IMR-90 (cell line): ENCODE measurements around the gene COL18A1. TPM values are rescaled to one million over a fixed set of nuclear protein-coding genes. Genes with fewer than 3 reads are reported as not detected.

Source experiments
- ATAC-seq: fragments of 200-7000 bp; cut with Tn5 transposase; 2 replicates; pipeline ENCODE4 v1.9.1; 2020; ENCODE audit warnings: low read depth, mild to moderate bottlenecking, moderate library complexity
- BruUV-seq: library from RNA; stranded (reverse); fragments of 400-500 nt; replicated peaks from 2 replicates; lab custom pipeline; 2021; lab: Mats Ljungman, UMichigan
- CTCF ChIA-PET: fragments of 300-600 bp; formaldehyde crosslinking; extraction: SDS; loops from one replicate; lab custom pipeline; 2021; ENCODE audit warnings: antibody characterized with exemption; lab: Yijun Ruan, JAX
- POLR2A ChIA-PET: fragments of 300-600 bp; sonication (Branson Sonifier 250); formaldehyde crosslinking; loops from one replicate; lab custom pipeline; 2022; ENCODE audit warnings: antibody characterized with exemption; ENCODE audit not compliant: unreplicated experiment; lab: Charles Lee
- DNase-seq: peaks from one replicate; pipeline ENCODE4 v3.0.0; 2013
- H2AFZ ChIP-seq: replicated peaks from 2 replicates; pipeline ENCODE3; 2013; ENCODE audit warnings: low read length, mild to moderate bottlenecking; ENCODE audit not compliant: poor library complexity
- H2AK5ac ChIP-seq: 2 replicates; pipeline ENCODE4 v1.6.1; 2013; ENCODE audit warnings: low read depth, low read length, inconsistent platforms
- H2AK9ac ChIP-seq: replicated peaks from 2 replicates; pipeline ENCODE3; 2013; ENCODE audit warnings: mild to moderate bottlenecking, low read depth, low read length, moderate library complexity; ENCODE audit not compliant: poor library complexity
- H2BK120ac ChIP-seq: 2 replicates; pipeline ENCODE4 v1.6.1; 2013; ENCODE audit warnings: low read depth, low read length, inconsistent platforms
- H2BK15ac ChIP-seq: 3 replicates; pipeline ENCODE4 v1.6.1; 2013; ENCODE audit warnings: low read depth, low read length, inconsistent platforms
- H2BK20ac ChIP-seq: 2 replicates; pipeline ENCODE4 v1.6.1; 2013; ENCODE audit warnings: low read depth, mild to moderate bottlenecking, inconsistent platforms, low read length, moderate library complexity
- H2BK5ac ChIP-seq: 2 replicates; pipeline ENCODE4 v1.6.1; 2013; ENCODE audit warnings: mild to moderate bottlenecking, low read depth, low read length, inconsistent platforms; ENCODE audit not compliant: poor library complexity, severe bottlenecking
- H3K14ac ChIP-seq: replicated peaks from 2 replicates; pipeline ENCODE4 v1.6.1; 2013; ENCODE audit warnings: low read depth, low read length, inconsistent platforms
- H3K18ac ChIP-seq: 2 replicates; pipeline ENCODE4 v1.6.1; 2013; ENCODE audit warnings: low read depth, low read length, control low read depth
- H3K23ac ChIP-seq: 2 replicates; pipeline ENCODE4 v1.6.1; 2013; ENCODE audit warnings: low read depth, low read length, inconsistent platforms
- H3K27ac ChIP-seq: 2 replicates; pipeline ENCODE4 v1.5.1; 2013; ENCODE audit warnings: mild to moderate bottlenecking, control low read depth, low read length; ENCODE audit not compliant: insufficient read depth
- H3K27me3 ChIP-seq: 2 replicates; pipeline ENCODE4 v1.6.1; 2013; ENCODE audit warnings: low read length; ENCODE audit not compliant: control insufficient read depth, insufficient read depth
- H3K36me3 ChIP-seq: 2 replicates; pipeline ENCODE4 v1.6.1; 2013; ENCODE audit warnings: low read length, mixed read lengths; ENCODE audit not compliant: control insufficient read depth, insufficient read depth
- H3K4ac ChIP-seq: 2 replicates; pipeline ENCODE4 v1.6.1; 2013; ENCODE audit warnings: low read depth, low read length, inconsistent platforms
- H3K4me1 ChIP-seq: 2 replicates; pipeline ENCODE4 v1.6.1; 2013; ENCODE audit warnings: low read length, mixed read lengths; ENCODE audit not compliant: control insufficient read depth, insufficient read depth
- H3K4me2 ChIP-seq: 2 replicates; pipeline ENCODE4 v1.6.1; 2013; ENCODE audit warnings: low read depth, mild to moderate bottlenecking, control low read depth, low read length, moderate library complexity
- H3K4me3 ChIP-seq: 2 replicates; pipeline ENCODE4 v1.5.1; 2013; ENCODE audit warnings: low read depth, mild to moderate bottlenecking, control low read depth, low read length, moderate library complexity; ENCODE audit not compliant: insufficient read depth
- H3K56ac ChIP-seq: 2 replicates; pipeline ENCODE4 v1.6.1; 2013; ENCODE audit warnings: low read length, inconsistent platforms; ENCODE audit not compliant: insufficient read depth; ENCODE audit errors: extremely low read depth
- H3K79me1 ChIP-seq, 2 experiments: 2 replicates each; pipeline ENCODE4 v1.6.1; 2013; ENCODE audit warnings: low read length in 2 of 2, inconsistent platforms in 1 of 2, low read depth in 1 of 2
- H3K9ac ChIP-seq: 2 replicates; pipeline ENCODE4 v1.6.1; 2013; ENCODE audit warnings: low read depth, low read length, control low read depth
- H3K9me1 ChIP-seq: 2 replicates; pipeline ENCODE4 v1.6.1; 2013; ENCODE audit warnings: low read length, inconsistent platforms; ENCODE audit not compliant: insufficient read depth
- H3K9me3 ChIP-seq: 2 replicates; pipeline ENCODE4 v1.6.1; 2013; ENCODE audit warnings: low read length; ENCODE audit not compliant: control insufficient read depth, insufficient read depth
- H4K20me1 ChIP-seq: 2 replicates; pipeline ENCODE4 v1.6.1; 2013; ENCODE audit warnings: low read length, inconsistent platforms; ENCODE audit not compliant: insufficient read depth
- H4K5ac ChIP-seq: 2 replicates; pipeline ENCODE4 v1.6.1; 2013; ENCODE audit warnings: mild to moderate bottlenecking, low read depth, low read length, control low read depth
- H4K8ac ChIP-seq, 2 experiments: 2 replicates each; pipeline ENCODE4 v1.6.1; 2013; ENCODE audit warnings: low read depth in 2 of 2, low read length in 2 of 2, control low read depth in 1 of 2, inconsistent platforms in 1 of 2
- H4K91ac ChIP-seq: 2 replicates; pipeline ENCODE4 v1.6.1; 2013; ENCODE audit warnings: low read depth, low read length, inconsistent platforms; ENCODE audit not compliant: insufficient read depth
- CTCF ChIP-seq: conservative IDR thresholded peaks from 2 replicates; pipeline ENCODE4 v1.5.1; 2012; ENCODE audit warnings: mild to moderate bottlenecking, low read depth, low read length, improper control_type of control experiment
- ELK1 ChIP-seq: fragments of 150-350 bp; IDR thresholded peaks from 2 replicates; pipeline ENCODE4 v1.6.1; 2016; ENCODE audit warnings: low read depth, mild to moderate bottlenecking, low read length, moderate library complexity, borderline replicate concordance
- MAFK ChIP-seq: IDR thresholded peaks from 2 replicates; pipeline ENCODE4 v1.6.1; 2012; ENCODE audit warnings: low read depth, low read length, improper control_type of control experiment
- MAZ ChIP-seq: IDR thresholded peaks from 2 replicates; pipeline ENCODE4 v1.6.1; 2012; ENCODE audit warnings: low read depth, mild to moderate bottlenecking, low read length, improper control_type of control experiment, moderate library complexity, borderline replicate concordance
- NFE2L2 ChIP-seq: fragments of 150-350 bp; IDR thresholded peaks from 2 replicates; pipeline ENCODE4 v1.6.1; 2016; ENCODE audit warnings: low read depth, mild to moderate bottlenecking, low read length
- POLR2A ChIP-seq: IDR thresholded peaks from 2 replicates; pipeline ENCODE4 v1.6.1; 2012; ENCODE audit warnings: mild to moderate bottlenecking, low read depth, low read length
- USF2 ChIP-seq: fragments of 150-350 bp; IDR thresholded peaks from 2 replicates; pipeline ENCODE4 v1.6.1; 2017; ENCODE audit warnings: mild to moderate bottlenecking, antibody characterized with exemption, low read length, low read depth
- WGBS, 2 experiments: methylation state at CpG; one replicate each; pipeline versions ENCODE4 v1.1.5 to v1.1.7; 2013; ENCODE audit warnings: missing lambda C conversion rate in 2 of 2; ENCODE audit not compliant: insufficient read length in 1 of 2; ENCODE audit errors: extremely low coverage in 2 of 2; 5-methylcytosine and 5-hydroxymethylcytosine counted together
- dilution Hi-C: fragments of 300-500 bp; cut with HindIII; formaldehyde crosslinking; loops from one replicate; pipeline ENCODE4 v1.14.3; 2018; ENCODE audit warnings: low sequenced_read_pairs; ENCODE audit not compliant: unreplicated experiment
- in situ Hi-C: fragments of 300-500 bp; cut with MboI; formaldehyde crosslinking; loops from 3 replicates; pipeline ENCODE4 v1.14.3; 2019; ENCODE audit warnings: low sequenced_read_pairs, inconsistent platforms, mixed read lengths
- intact Hi-C: fragments of 100-400 bp; cut with micrococcal nuclease; formaldehyde crosslinking; loops from 2 replicates; pipeline ENCODE4 v1.10.0; 2022
- polyA plus RNA-seq, 3 experiments: library from polyadenylated mRNA; depleted of rRNA; stranded (reverse); fragments of >200 nt; gene quantifications; 2 replicates each; pipeline ENCODE4 v1.2.3, GENCODE V29; 2012; ENCODE audit warnings: low replicate concordance in 1 of 3
- total RNA-seq: library from RNA; depleted of rRNA; stranded (reverse); fragments of >200 nt; gene quantifications from 2 replicates; pipeline ENCODE4 v1.2.3, GENCODE V29; 2012

COL18A1 gene
- total and polyA plus RNA-seq, 2 of the 4 experiments (the other 2 are of a cell fraction) = 4.3 to 46.7 TPM

- no peak for TF ChIP-seq MAZ
Observed at GRCh38 chr21:45562402-45562801, 157.4 kb downstream of the COL18A1 start (continued).

- ATAC-seq = peak; percentile 74
- intact Hi-C loops = no loop called here
- H4K5ac ChIP-seq = peak overlapping the region; percentile 58
- 0 out of 2 replicates have a peak overlapping the region, but pooled peaks have one; percentile 53 for H2BK20ac ChIP-seq
- H3K9ac ChIP-seq = no peak overlapping the region
- peak overlapping the region; percentile 31; the same call in 1 of the 2 replicates for H2AK5ac ChIP-seq
- peaks cover 4% of the 10 kb centered on the region; the same call in 1 of the 2 replicates for H3K9me3 ChIP-seq
- peaks cover 6% of the 10 kb centered on the region for H3K27me3 ChIP-seq
- POLR2A ChIA-PET = interaction anchor here (0.6 kb wide), 1 partner anchor 16 kb away, joined by 4 read pairs; no protein-coding TSS in a partner anchor
- H3K4me3 ChIP-seq = no peak overlapping the region
- H3K23ac ChIP-seq = peak overlapping the region; percentile 21; the same call in 1 of the 2 replicates
- H2AFZ ChIP-seq = peak overlapping the region; percentile 67
- 42% methylated on average over 2 of the region's 6 CpGs; no CpG with 5 or more reads in 1 of the 2 experiments for WGBS, 2 experiments
- H2AK9ac ChIP-seq = no peak overlapping the region
- no peaks in the 10 kb centered on the region for H3K36me3 ChIP-seq
- peaks cover 9% of the 10 kb centered on the region for H3K4me1 ChIP-seq
- peak overlapping the region in 1 of 2 experiments; percentile 73; a peak in 2 of 4 replicates for H4K8ac ChIP-seq
- H3K9me1 ChIP-seq = peaks cover 6% of the 10 kb centered on the region; the same call in 1 of the 2 replicates
- CTCF ChIA-PET = interaction anchor here (1.2 to 1.7 kb wide), 2 partner anchors 8 to 33 kb away, joined by 3 to 5 read pairs; no protein-coding TSS in a partner anchor
- peak overlapping the region; percentile 43; the same call in 1 of the 2 replicates for H4K91ac ChIP-seq
- H2BK5ac ChIP-seq = peak overlapping the region; percentile 88
- H3K4ac ChIP-seq = peak overlapping the region; percentile 84
- TF ChIP-seq CTCF = no peak
- TF ChIP-seq MAFK = no peak
- no peak for TF ChIP-seq USF2
- TF ChIP-seq ELK1 = no peak
- no peak for TF ChIP-seq NFE2L2
- TF ChIP-seq POLR2A = no peak
- peak overlapping the region; percentile 70; the same call in 1 of the 2 replicates for H3K4me2 ChIP-seq
- dilution Hi-C loops = no loop called here
- no peaks in the 10 kb centered on the region for H4K20me1 ChIP-seq
- peak overlapping the region; percentile 86 for H3K18ac ChIP-seq
- DNase-seq = peak; percentile 25
- no TSS peak for BruUV-seq
- H3K14ac ChIP-seq = peak overlapping the region; percentile 16
- no peak overlapping the region for H3K56ac ChIP-seq
- in situ Hi-C loops = loop anchor here (10.0 kb wide), 1 partner anchor 362 kb away; no protein-coding TSS in a partner anchor
- no peaks in the 10 kb centered on the region for H3K79me1 ChIP-seq
- H2BK120ac ChIP-seq = peak overlapping the region; percentile 64
- H2BK15ac ChIP-seq = 0 out of 3 replicates have a peak overlapping the region, but pooled peaks have one; percentile 16
- peak overlapping the region; percentile 47; the same call in 1 of the 2 replicates for H3K27ac ChIP-seq
Observed at GRCh38 chr21:45562965-45563364, 158.0 kb downstream of the COL18A1 start.
